Karpas-422 (cell line): ENCODE measurements around the gene PIK3R1. TPM values are rescaled to one million over a fixed set of nuclear protein-coding genes. Genes with fewer than 3 reads are reported as not detected.

Experiments used
- DNase-seq: peaks from one replicate; pipeline ENCODE4 v3.0.0-alpha.2; 2015
- H2AFZ ChIP-seq: fragments of 200-600 bp; sonication (generic); 2 replicates; pipeline ENCODE4 v1.6.1; 2014; ENCODE audit warnings: antibody characterized with exemption, low read length, mixed read lengths
- H3K27ac ChIP-seq: fragments of 200-600 bp; sonication (generic); 2 replicates; pipeline ENCODE4 v1.5.1; 2014; ENCODE audit warnings: mild to moderate bottlenecking, low read length, moderate library complexity
- H3K27me3 ChIP-seq: fragments of 200-600 bp; sonication (generic); 2 replicates; pipeline ENCODE4 v1.6.1; 2014; ENCODE audit warnings: low read length, mixed read lengths
- H3K36me3 ChIP-seq: fragments of 200-600 bp; sonication (generic); 2 replicates; pipeline ENCODE4 v1.6.1; 2014; ENCODE audit warnings: low read length, mixed read lengths; ENCODE audit not compliant: insufficient read depth
- H3K4me1 ChIP-seq: fragments of 200-600 bp; sonication (generic); 2 replicates; pipeline ENCODE4 v1.6.1; 2014; ENCODE audit warnings: mild to moderate bottlenecking, low read length, mixed read lengths
- H3K4me2 ChIP-seq: fragments of 200-600 bp; sonication (generic); 2 replicates; pipeline ENCODE4 v1.6.1; 2014; ENCODE audit warnings: low read length, low read depth, mild to moderate bottlenecking; ENCODE audit not compliant: poor library complexity, severe bottlenecking
- H3K4me3 ChIP-seq: fragments of 200-600 bp; sonication (generic); 2 replicates; pipeline ENCODE4 v1.5.1; 2014; ENCODE audit warnings: mild to moderate bottlenecking, antibody characterized with exemption, low read length, mixed read lengths
- H3K79me2 ChIP-seq: fragments of 200-600 bp; sonication (generic); 2 replicates; pipeline ENCODE4 v1.6.1; 2014; ENCODE audit warnings: mild to moderate bottlenecking, low read length, mixed read lengths
- H3K9ac ChIP-seq: fragments of 200-600 bp; sonication (generic); 2 replicates; pipeline ENCODE4 v1.6.0; 2014; ENCODE audit warnings: low read length
- H3K9me2 ChIP-seq: fragments of 200-600 bp; sonication (generic), shearing (Covaris generic); replicated peaks from 2 replicates; pipeline ENCODE4 v1.6.0; 2014; ENCODE audit warnings: mild to moderate bottlenecking, low read length, moderate library complexity; ENCODE audit not compliant: insufficient read depth
- H3K9me3 ChIP-seq: fragments of 300-700, 200-600 bp; sonication (generic); 2 replicates; pipeline ENCODE4 v1.6.1; 2014; ENCODE audit warnings: low read length, mixed read lengths
- H4K20me1 ChIP-seq: fragments of 200-600 bp; sonication (generic); 2 replicates; pipeline ENCODE4 v1.6.1; 2014; ENCODE audit warnings: mild to moderate bottlenecking, antibody characterized with exemption, low read length, low read depth; ENCODE audit not compliant: insufficient read depth
- total RNA-seq: library from RNA; depleted of rRNA; stranded (reverse); fragments of >200 nt; shearing (Covaris generic); gene quantifications from 2 replicates; pipeline ENCODE4 v1.2.3, GENCODE V29; 2014; ENCODE audit warnings: low replicate concordance

The PIK3R1 gene
- total RNA-seq, 1 experiment from 2014 or later = 24.0 TPM

DNA sequence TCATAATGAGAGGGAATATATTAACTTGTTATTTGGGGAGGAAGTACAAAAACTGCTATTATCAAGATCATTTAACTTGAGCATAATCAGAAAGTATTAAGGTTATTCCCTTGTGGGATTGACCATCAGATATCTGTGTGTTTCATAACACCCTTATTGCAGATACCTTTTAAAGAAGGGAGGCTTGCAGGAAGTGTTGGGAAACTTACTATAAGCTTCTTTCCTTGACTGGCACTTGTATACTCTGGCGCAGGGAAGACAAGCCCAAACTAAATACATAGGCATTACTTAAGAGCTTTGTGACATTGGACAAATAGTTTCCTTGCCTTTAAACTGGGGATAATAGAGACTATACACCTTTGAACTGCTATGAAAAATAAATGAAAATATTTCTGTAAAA lies 50.9 kb downstream of the PIK3R1 start:
- DNase-seq = no peak
- no peak overlapping the region for H3K4me3 ChIP-seq
- H3K9me3 ChIP-seq = no peaks in the 10 kb centered on the region
- no peak overlapping the region for H3K4me2 ChIP-seq
- peaks cover 43% of the 10 kb centered on the region for H3K4me1 ChIP-seq
- no peak overlapping the region for H2AFZ ChIP-seq
- no peak overlapping the region; the same call in 1 of the 2 replicates for H3K27ac ChIP-seq
- no peaks in the 10 kb centered on the region for H3K27me3 ChIP-seq
- no peak overlapping the region for H3K9ac ChIP-seq
- H4K20me1 ChIP-seq = 0 out of 2 replicates have a peak, but pooled peaks cover 3% of the 10 kb centered on the region
- H3K36me3 ChIP-seq = no peaks in the 10 kb centered on the region
- H3K9me2 ChIP-seq = no peaks in the 10 kb centered on the region
- peaks cover 70% of the 10 kb centered on the region for H3K79me2 ChIP-seq

DNA sequence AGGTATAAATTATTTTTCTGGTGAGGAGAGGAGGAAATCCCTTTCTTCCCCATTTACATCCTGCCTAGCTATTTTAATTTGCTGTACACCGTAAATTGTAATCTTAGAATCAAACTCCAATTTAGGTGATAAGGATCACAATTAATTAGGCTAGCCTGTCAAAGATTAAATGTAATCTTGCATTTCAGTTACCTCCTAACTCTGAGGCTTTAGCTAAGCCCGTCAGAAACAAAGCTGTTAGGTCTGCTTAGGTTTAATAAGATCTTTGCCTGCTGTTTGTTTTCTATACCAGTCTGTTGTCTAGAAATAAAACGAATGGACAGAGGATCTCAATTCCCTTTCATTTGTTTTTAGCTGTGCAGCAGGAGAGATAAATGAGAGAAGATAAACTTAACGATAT lies 51.5 kb downstream of the PIK3R1 start:
- Histone ChIP-seq H4K20me1 (no peaks in the 10 kb centered on the region), H3K27me3 (no peaks in the 10 kb centered on the region), H3K9ac (no peak overlapping the region), H3K4me1 (peaks cover 43% of the 10 kb centered on the region), H2AFZ (no peak overlapping the region), H3K9me3 (no peaks in the 10 kb centered on the region), H3K27ac (no peak overlapping the region), H3K4me3 (no peak overlapping the region), H3K9me2 (no peaks in the 10 kb centered on the region), H3K79me2 (peaks cover 71% of the 10 kb centered on the region), H3K4me2 (no peak overlapping the region), H3K36me3 (no peaks in the 10 kb centered on the region)
- no peak for DNase-seq

DNA sequence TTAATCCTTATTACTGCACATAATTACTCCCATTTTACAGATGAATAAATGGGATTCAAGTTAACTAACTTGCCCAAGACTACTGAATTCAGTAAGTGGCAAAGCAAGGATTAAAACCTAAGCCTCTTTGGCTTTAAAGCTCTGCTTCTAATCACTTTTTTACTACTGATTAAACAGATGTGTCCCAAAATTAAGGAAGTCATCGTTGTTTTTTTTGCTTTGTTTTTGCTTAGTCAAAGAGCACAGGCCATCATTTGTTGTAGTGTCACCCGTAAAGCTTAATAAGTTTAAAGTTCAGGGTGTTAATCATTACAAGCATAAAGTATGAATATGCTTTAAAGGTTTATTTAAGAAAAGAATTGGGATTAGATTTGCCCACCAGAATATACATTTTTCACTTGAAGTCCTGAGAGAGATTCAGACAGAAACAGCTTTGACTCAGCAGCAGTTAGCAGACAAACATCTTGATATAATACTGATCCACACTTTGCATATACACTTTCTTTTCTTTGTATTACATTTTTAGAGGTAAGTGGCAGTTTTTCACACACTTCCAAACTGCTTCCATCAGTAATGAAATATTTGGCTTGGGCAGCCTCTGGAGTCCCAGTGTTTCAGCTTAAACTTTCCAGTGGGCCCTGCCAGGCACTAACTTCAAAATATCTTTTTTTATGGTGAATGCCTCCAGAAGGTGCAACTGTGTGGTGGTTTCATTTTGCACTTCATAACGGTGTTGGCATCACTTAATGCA lies 52.7 kb downstream of the PIK3R1 start:
- Histone ChIP-seq H3K4me2 (no peak overlapping the region), H3K36me3 (no peaks in the 10 kb centered on the region), H2AFZ (no peak overlapping the region), H3K79me2 (peaks cover 81% of the 10 kb centered on the region), H3K4me3 (no peak overlapping the region), H3K27me3 (no peaks in the 10 kb centered on the region), H3K9me2 (no peaks in the 10 kb centered on the region), H3K4me1 (peaks cover 46% of the 10 kb centered on the region), H4K20me1 (no peaks in the 10 kb centered on the region), H3K27ac (no peak overlapping the region), H3K9ac (no peak overlapping the region), H3K9me3 (no peaks in the 10 kb centered on the region)
- DNase-seq = no peak

DNA sequence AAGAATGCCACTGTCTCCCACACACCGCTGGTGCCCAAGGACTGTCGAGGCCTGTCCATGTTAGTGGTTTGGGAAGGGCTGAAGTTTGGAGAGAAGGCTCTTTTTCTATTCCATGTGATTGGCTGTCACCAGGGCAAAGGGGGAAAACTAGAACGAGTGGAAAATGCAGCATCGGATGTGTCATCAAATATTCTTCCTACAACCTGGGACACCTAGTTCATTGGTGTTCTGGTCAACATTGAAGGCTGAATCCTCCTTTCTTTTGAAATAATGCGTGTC lies 53.2 kb downstream of the PIK3R1 start:
- H3K27me3 ChIP-seq = no peaks in the 10 kb centered on the region
- H3K9me2 ChIP-seq = no peaks in the 10 kb centered on the region
- no peaks in the 10 kb centered on the region for H4K20me1 ChIP-seq
- H3K4me1 ChIP-seq = peaks cover 50% of the 10 kb centered on the region
- no peaks in the 10 kb centered on the region for H3K9me3 ChIP-seq
- no peak overlapping the region for H2AFZ ChIP-seq
- H3K9ac ChIP-seq = no peak overlapping the region
- H3K4me3 ChIP-seq = no peak overlapping the region
- no peak for DNase-seq
- no peak overlapping the region for H3K4me2 ChIP-seq
- H3K79me2 ChIP-seq = peaks cover 81% of the 10 kb centered on the region
- no peak overlapping the region for H3K27ac ChIP-seq
- no peaks in the 10 kb centered on the region for H3K36me3 ChIP-seq

DNA sequence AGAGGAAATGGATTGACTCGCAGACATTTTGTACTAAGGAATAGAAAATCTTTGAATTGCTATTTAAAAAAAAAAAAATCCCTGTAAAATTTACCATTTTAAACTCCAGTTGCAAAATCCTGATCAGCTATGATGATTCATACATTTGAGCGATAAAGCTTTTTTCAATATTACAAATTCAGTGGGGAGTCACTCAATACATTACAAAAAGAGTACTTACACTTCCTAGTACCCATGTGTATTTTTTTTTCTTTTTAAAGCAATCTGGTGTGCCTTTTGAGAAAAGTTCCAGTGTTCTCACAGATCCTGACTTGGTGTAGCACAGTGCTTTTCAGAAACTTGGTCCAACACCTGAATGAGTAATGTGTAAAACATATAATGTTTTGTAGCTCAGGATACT lies 54.3 kb downstream of the PIK3R1 start:
- H3K4me1 ChIP-seq = peaks cover 48% of the 10 kb centered on the region

DNA sequence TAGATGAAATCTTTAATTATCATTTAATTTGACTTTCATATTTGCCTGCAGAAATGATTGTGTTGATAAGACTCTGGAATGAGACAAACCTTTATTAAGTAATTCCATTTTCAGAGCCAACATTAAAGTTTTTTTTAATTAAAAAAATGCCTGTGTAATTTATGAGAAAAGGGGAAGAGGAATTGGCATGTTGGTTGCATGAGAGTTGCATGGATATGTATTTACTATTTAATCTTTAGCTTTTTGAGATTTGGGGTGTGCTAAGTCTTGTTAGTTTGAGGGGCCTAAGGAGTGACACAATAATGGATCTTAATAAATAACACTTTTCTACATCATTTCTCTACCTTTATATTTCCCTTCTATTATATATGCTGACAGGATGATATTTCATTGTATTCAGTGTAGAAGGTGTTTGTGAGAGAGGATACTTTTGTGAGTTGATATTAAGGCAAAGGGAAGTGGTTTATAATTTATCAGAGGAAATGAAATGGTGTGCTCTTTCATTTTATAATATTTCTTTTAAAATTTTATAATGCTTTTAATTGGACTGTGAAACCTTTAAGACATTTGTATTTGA lies 54.9 kb downstream of the PIK3R1 start:
- H2AFZ ChIP-seq = no peak overlapping the region
- no peaks in the 10 kb centered on the region for H3K9me2 ChIP-seq
- H4K20me1 ChIP-seq = no peaks in the 10 kb centered on the region
- no peaks in the 10 kb centered on the region for H3K27me3 ChIP-seq
- H3K9ac ChIP-seq = no peak overlapping the region
- H3K4me2 ChIP-seq = no peak overlapping the region
- peaks cover 41% of the 10 kb centered on the region for H3K4me1 ChIP-seq
- peaks cover 69% of the 10 kb centered on the region for H3K79me2 ChIP-seq
- H3K27ac ChIP-seq = no peak overlapping the region
- no peak for DNase-seq
- H3K4me3 ChIP-seq = no peak overlapping the region
- H3K36me3 ChIP-seq = no peaks in the 10 kb centered on the region
- no peaks in the 10 kb centered on the region for H3K9me3 ChIP-seq

More for the DNA sequence above, 54.3 kb downstream of the PIK3R1 start:
- no peaks in the 10 kb centered on the region for H3K9me2 ChIP-seq
- H3K79me2 ChIP-seq = peaks cover 73% of the 10 kb centered on the region
- no peak overlapping the region for H3K27ac ChIP-seq
- H3K9ac ChIP-seq = no peak overlapping the region
- H3K27me3 ChIP-seq = no peaks in the 10 kb centered on the region
- H3K4me3 ChIP-seq = no peak overlapping the region
- H4K20me1 ChIP-seq = no peaks in the 10 kb centered on the region
- H3K36me3 ChIP-seq = no peaks in the 10 kb centered on the region
- DNase-seq = no peak
- H3K9me3 ChIP-seq = no peaks in the 10 kb centered on the region
- no peak overlapping the region for H3K4me2 ChIP-seq
- no peak overlapping the region for H2AFZ ChIP-seq

DNA sequence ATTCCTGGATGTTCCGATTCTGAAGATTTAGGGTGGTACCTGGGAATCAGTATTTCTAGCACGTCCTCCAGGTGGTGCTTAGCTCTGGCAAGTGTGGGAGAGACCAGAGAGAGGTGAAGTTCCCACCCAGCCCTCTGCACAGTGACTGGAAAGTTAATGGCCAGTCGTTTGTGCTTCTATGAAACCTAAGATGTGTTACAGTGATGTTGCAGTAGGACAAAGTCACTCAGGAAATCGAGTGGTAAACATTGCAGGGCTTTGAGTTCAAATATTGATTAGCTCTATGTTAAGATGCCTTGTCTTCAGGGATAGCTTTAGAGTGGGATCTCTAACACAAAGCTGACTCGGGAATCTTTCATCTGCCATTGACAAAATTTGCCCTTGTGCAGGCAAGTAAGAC lies 55.6 kb downstream of the PIK3R1 start:
- Histone ChIP-seq H3K4me3 (no peak overlapping the region), H3K9ac (no peak overlapping the region), H4K20me1 (no peaks in the 10 kb centered on the region), H3K9me3 (no peaks in the 10 kb centered on the region), H3K79me2 (peaks cover 63% of the 10 kb centered on the region), H2AFZ (no peak overlapping the region), H3K4me2 (no peak overlapping the region), H3K36me3 (no peaks in the 10 kb centered on the region), H3K9me2 (no peaks in the 10 kb centered on the region), H3K4me1 (peaks cover 34% of the 10 kb centered on the region), H3K27ac (no peak overlapping the region), H3K27me3 (no peaks in the 10 kb centered on the region)
- DNase-seq = no peak

DNA sequence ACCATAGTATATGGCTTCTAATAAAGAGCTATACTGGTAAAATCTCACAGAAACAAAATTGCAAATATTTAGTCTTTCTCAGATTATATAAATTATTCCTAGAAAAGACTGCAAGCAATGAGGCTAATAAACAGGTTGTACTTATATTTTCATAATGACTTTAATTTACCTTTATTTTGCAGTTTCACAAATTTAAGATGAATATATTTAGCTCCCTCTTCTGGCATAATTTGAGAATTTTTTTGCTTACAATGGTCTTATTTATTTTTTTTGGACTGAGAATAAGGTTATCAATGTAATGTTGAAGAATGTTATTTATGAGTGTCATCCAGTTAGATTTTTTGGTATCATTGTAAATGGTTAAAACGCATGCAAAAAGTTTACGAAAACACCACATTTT lies 56.7 kb downstream of the PIK3R1 start:
- peak; percentile 62 for DNase-seq
- no peaks in the 10 kb centered on the region for H4K20me1 ChIP-seq
- H2AFZ ChIP-seq = no peak overlapping the region
- H3K9ac ChIP-seq = no peak overlapping the region
- no peaks in the 10 kb centered on the region for H3K9me3 ChIP-seq
- no peak overlapping the region for H3K27ac ChIP-seq
- peaks cover 23% of the 10 kb centered on the region for H3K4me1 ChIP-seq
- no peaks in the 10 kb centered on the region for H3K9me2 ChIP-seq
- H3K4me2 ChIP-seq = no peak overlapping the region
- no peaks in the 10 kb centered on the region for H3K36me3 ChIP-seq
- H3K27me3 ChIP-seq = no peaks in the 10 kb centered on the region
- H3K4me3 ChIP-seq = no peak overlapping the region
- H3K79me2 ChIP-seq = peaks cover 51% of the 10 kb centered on the region
